Keratinocyte (primary cell): Measurements from ENCODE around the gene ACTRT3. TPM values are rescaled to one million over a fixed set of nuclear protein-coding genes. Genes with fewer than 3 reads are reported as not detected.

ENCODE experiments used
- DNase-seq: peaks from one replicate; pipeline ENCODE4 v3.0.0-alpha.2; 2011; ENCODE audit warnings: low read depth, missing footprints, low spot score
- FAIRE-seq: peaks from 2 replicates; lab custom pipeline; 2011; peaks lifted over from hg19 to GRCh38; lab: Jason Lieb, UNC
- H2AFZ ChIP-seq: 2 replicates; pipeline ENCODE4 v1.6.0; 2012; ENCODE audit warnings: low read length, control low read depth, inconsistent platforms; ENCODE audit not compliant: control insufficient read depth
- H3K27ac ChIP-seq: 2 replicates; pipeline ENCODE4 v1.5.1; 2011; ENCODE audit warnings: low read length; ENCODE audit not compliant: control insufficient read depth, insufficient read depth
- H3K27me3 ChIP-seq: 3 replicates; pipeline ENCODE4 v1.6.0; 2011; ENCODE audit warnings: low read length; ENCODE audit not compliant: control insufficient read depth, insufficient read depth; ENCODE audit errors: extremely low read depth
- H3K36me3 ChIP-seq, 2 experiments: 2 replicates in 1 of 2; 3 replicates in 1 of 2; pipeline ENCODE4 v1.5.1; 2011; ENCODE audit warnings: low read length in 2 of 2, mild to moderate bottlenecking in 1 of 2; ENCODE audit not compliant: control insufficient read depth in 2 of 2, insufficient read depth in 2 of 2; ENCODE audit errors: extremely low read depth in 1 of 2
- H3K4me1 ChIP-seq: 3 replicates; pipeline ENCODE4 v1.5.1; 2011; ENCODE audit warnings: low read length; ENCODE audit not compliant: control insufficient read depth, insufficient read depth; ENCODE audit errors: extremely low read depth
- H3K4me2 ChIP-seq: 3 replicates; pipeline ENCODE4 v1.6.0; 2011; ENCODE audit warnings: low read depth, low read length; ENCODE audit not compliant: control insufficient read depth, insufficient read depth; ENCODE audit errors: extremely low read depth
- H3K4me3 ChIP-seq, 3 experiments: fragments of 200-600 bp in 1 of 3; sonication (generic) in 1 of 3; 2 replicates in 2 of 3; 3 replicates in 1 of 3; pipeline ENCODE4 v1.5.1; 2011 to 2016; ENCODE audit warnings: low read length in 3 of 3, mild to moderate bottlenecking in 3 of 3, control low read depth in 2 of 3, inconsistent platforms in 1 of 3, low read depth in 1 of 3, mixed read lengths in 1 of 3, mixed run types in 1 of 3, moderate library complexity in 1 of 3; ENCODE audit not compliant: control insufficient read depth in 2 of 3, insufficient read depth in 2 of 3; ENCODE audit errors: extremely low read depth in 1 of 3
- H3K79me2 ChIP-seq: 2 replicates; pipeline ENCODE4 v1.6.0; 2012; ENCODE audit warnings: low read length; ENCODE audit not compliant: control insufficient read depth, insufficient read depth
- H3K9ac ChIP-seq: 3 replicates; pipeline ENCODE4 v1.6.0; 2011; ENCODE audit warnings: low read length; ENCODE audit not compliant: control insufficient read depth, insufficient read depth; ENCODE audit errors: extremely low read depth
- H3K9me1 ChIP-seq: 3 replicates; pipeline ENCODE4 v1.6.0; 2011; ENCODE audit warnings: low read length; ENCODE audit not compliant: control insufficient read depth, insufficient read depth; ENCODE audit errors: extremely low read depth
- H3K9me3 ChIP-seq: 2 replicates; pipeline ENCODE4 v1.5.1; 2012; ENCODE audit warnings: low read depth, low read length; ENCODE audit not compliant: control insufficient read depth
- H4K20me1 ChIP-seq: 3 replicates; pipeline ENCODE4 v1.6.0; 2011; ENCODE audit warnings: low read length; ENCODE audit not compliant: control insufficient read depth, insufficient read depth; ENCODE audit errors: extremely low read depth
- CTCF ChIP-seq, 3 experiments: IDR thresholded peaks in 1 of 3; conservative IDR thresholded peaks in 1 of 3; optimal IDR thresholded peaks in 1 of 3; 2 replicates in 2 of 3; 3 replicates in 1 of 3; pipeline versions ENCODE3 to v1.5.1; 2011; ENCODE audit warnings: low read length in 3 of 3, mild to moderate bottlenecking in 3 of 3, moderate library complexity in 2 of 3, control low read depth in 1 of 3, inconsistent platforms in 1 of 3; ENCODE audit not compliant: insufficient read depth in 2 of 3; ENCODE audit errors: extremely low read depth in 1 of 3
- EZH2 ChIP-seq: IDR thresholded peaks from one replicate; pipeline ENCODE4 v1.6.1; 2012; ENCODE audit warnings: inconsistent platforms, mild to moderate bottlenecking, low read length, moderate library complexity
- dilution Hi-C: fragments of 300-500 bp; cut with MboI; formaldehyde crosslinking; loops from one replicate; pipeline ENCODE4 v1.7.0; 2020; ENCODE audit warnings: low sequenced_read_pairs; ENCODE audit not compliant: extremely low pct_ligation_motif_present
- polyA plus RNA-seq, 5 experiments: library from polyadenylated mRNA; depleted of rRNA in 3 of 5; stranded (reverse) in 3 of 5; stranded (forward) in 1 of 5; unstranded in 1 of 5; fragments of >200 nt; gene quantifications; 1 replicate in 1 of 5; 2 replicates in 3 of 5; 3 replicates in 1 of 5; pipeline versions ENCODE4 v1.2.1 to v1.2.3, GENCODE V29; 2011 to 2012; ENCODE audit warnings: missing spikeins in 2 of 5, low read depth in 1 of 5, low replicate concordance in 1 of 5

ACTRT3 gene
- polyA plus RNA-seq, 1 donor (not counting 4 experiments of a cell fraction or from before 2014, with no cell fraction given): 2.9 TPM

DNA sequence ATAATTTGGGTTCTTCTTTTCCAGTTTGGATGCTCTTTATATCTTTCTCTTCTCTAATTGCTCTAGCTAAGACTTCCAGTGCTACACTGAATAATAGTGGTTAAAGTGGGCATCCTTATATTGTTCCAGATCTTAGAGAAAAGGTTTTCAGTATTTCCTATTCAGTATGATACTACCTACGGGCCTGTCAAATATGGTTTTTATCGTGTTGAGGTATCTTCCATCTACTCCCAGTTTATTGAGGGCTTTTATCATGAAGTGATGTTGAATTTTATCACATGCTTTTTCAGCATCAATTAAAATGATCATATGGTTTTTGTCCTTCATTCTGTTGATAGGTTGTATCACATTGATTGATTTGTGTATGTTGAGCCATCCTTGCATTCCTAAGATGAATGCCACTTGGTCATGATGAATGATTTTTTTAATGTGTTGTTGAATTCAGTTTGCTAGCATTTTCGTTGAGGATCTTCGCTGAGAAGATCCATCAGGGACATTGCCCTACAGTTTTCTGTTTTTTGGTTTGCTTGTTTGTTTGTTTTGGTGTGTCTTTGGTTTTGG, 46.3 kb upstream of the ACTRT3 start:
- no peaks in the 10 kb centered on the region for H3K36me3 ChIP-seq
- dilution Hi-C loops: no loop called here

DNA sequence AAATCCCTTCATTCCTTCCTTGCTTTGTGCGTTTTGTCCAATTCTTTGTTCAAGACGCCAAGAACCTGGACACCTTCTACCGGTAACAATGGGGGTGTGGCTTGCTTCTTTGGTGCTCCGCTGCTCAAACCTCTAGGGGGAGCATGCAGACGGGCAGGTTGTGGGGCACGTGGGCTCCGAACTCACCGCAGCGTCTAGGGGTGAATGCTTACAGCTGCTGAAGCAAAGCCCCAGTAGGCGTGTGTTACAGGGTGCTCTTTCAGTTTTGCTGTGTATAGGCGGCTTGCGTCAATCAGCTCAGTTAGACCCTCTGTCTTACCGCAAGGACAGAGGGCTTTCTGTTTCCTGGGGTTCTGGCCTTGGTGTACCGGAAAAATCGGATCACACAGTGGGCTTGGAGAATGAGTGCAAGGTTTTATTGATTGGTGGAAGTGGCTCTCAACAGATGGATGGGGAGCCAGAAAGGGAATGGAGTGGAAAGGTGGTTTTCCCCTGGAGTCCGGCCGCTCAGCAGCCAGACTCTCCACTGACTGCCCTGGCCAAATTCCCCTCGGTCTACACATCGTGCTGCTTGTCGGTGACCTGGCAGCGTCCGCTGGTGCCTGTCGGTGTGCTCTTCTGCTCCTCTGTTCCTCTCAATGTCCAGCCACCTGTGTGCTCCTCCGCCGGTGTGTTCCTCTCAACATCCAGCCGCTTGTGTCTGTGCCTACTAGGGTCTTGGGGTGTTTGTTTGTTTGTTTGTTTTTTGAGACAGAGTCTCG, 44.6 kb upstream of the ACTRT3 start:
- no peak overlapping the region for H2AFZ ChIP-seq

More for the DNA sequence above, 46.3 kb upstream of the ACTRT3 start:
- no peak overlapping the region for H3K4me3 ChIP-seq
- H3K4me1 ChIP-seq: peaks cover 7% of the 10 kb centered on the region
- no peak overlapping the region for H3K27ac ChIP-seq
- DNase-seq (no peak), FAIRE-seq (no peak)
- no peaks in the 10 kb centered on the region for H3K79me2 ChIP-seq
- no peak overlapping the region for H2AFZ ChIP-seq
- peaks cover 3% of the 10 kb centered on the region for H3K9me3 ChIP-seq
- no peak overlapping the region for H3K9ac ChIP-seq
- H3K9me1 ChIP-seq: no peaks in the 10 kb centered on the region
- H4K20me1 ChIP-seq: no peaks in the 10 kb centered on the region
- peaks cover 5% of the 10 kb centered on the region for H3K27me3 ChIP-seq
- no peak overlapping the region for H3K4me2 ChIP-seq
- no peak for TF ChIP-seq CTCF (optimal IDR thresholded peaks at IDR 0.05 in 1 of 3, IDR thresholded peaks at IDR 0.05 in 1 of 3, conservative IDR thresholded peaks at IDR 0.05 in 1 of 3; ENCODE audit: extremely low read depth in 1 of 3, insufficient read depth in 2 of 3, low read length in 3 of 3)
- no peak for TF ChIP-seq EZH2

More for the DNA sequence above, 44.6 kb upstream of the ACTRT3 start:
- peaks cover 7% of the 10 kb centered on the region for H3K4me1 ChIP-seq
- peak overlapping the region; percentile 36 for H3K4me2 ChIP-seq
- no peak for DNase-seq
- FAIRE-seq: no peak
- H3K79me2 ChIP-seq: no peaks in the 10 kb centered on the region
- no peaks in the 10 kb centered on the region for H4K20me1 ChIP-seq
- peaks cover 5% of the 10 kb centered on the region for H3K27me3 ChIP-seq
- TF ChIP-seq EZH2 (no peak), CTCF (optimal IDR thresholded peaks at IDR 0.05 in 1 of 3, IDR thresholded peaks at IDR 0.05 in 1 of 3, conservative IDR thresholded peaks at IDR 0.05 in 1 of 3; ENCODE audit: extremely low read depth in 1 of 3, insufficient read depth in 2 of 3, low read length in 3 of 3) (peak; percentile 35 to 44 (median 38))
- no peak overlapping the region for H3K9ac ChIP-seq
- dilution Hi-C loops: no loop called here
- no peak overlapping the region for H3K4me3 ChIP-seq
- no peaks in the 10 kb centered on the region for H3K9me1 ChIP-seq
- no peak overlapping the region for H3K27ac ChIP-seq
- peaks cover 3% of the 10 kb centered on the region for H3K9me3 ChIP-seq
- H3K36me3 ChIP-seq: no peaks in the 10 kb centered on the region
